GM18909 (cell line): ENCODE results near the gene PLD4.

Experiments
- ATAC-seq: cut with Tn5 transposase; IDR thresholded peaks from one replicate; pipeline ENCODE4 v1.9.1; 2021; ENCODE audit warnings: mild to moderate bottlenecking; ENCODE audit not compliant: unreplicated experiment, poor library complexity

Gene PLD4

DNA sequence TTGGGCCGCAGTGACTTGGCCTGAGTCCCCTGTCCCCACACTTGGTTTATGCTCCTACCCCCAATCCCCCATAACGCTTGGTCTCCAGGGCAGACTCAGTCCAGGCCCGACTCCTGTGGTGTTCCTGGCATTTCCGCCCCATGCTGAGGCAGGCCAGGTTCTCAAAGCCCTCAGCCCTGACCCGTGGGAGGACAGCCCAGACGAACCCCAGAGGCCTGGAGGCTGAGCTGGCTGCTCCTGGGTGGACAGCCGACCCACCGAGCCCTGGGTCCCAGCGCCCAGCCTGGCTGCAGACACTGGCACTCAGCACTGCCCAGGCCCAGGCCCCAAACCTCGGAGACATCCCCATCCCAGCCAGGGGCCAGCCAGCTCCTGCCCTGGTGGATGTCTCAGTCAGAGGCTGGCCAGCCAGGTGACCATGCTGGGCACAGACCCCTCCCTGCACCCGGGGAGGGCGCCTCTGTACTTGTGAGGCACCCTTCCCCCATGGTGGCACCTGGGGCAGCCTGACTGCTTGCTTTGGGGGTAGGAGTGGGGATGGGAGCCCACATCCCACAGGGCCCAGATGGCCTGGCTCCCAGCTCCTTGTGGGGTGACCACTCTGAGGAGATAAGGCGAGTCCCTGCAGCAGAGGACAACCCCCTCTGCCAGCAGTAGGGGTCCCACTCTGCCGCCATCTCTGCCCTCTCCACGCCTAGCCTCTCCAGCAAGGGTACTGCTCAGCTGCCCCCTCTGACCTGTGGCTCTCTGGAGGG, 1.4 kb downstream of the PLD4 start:
- no peak for ATAC-seq

DNA sequence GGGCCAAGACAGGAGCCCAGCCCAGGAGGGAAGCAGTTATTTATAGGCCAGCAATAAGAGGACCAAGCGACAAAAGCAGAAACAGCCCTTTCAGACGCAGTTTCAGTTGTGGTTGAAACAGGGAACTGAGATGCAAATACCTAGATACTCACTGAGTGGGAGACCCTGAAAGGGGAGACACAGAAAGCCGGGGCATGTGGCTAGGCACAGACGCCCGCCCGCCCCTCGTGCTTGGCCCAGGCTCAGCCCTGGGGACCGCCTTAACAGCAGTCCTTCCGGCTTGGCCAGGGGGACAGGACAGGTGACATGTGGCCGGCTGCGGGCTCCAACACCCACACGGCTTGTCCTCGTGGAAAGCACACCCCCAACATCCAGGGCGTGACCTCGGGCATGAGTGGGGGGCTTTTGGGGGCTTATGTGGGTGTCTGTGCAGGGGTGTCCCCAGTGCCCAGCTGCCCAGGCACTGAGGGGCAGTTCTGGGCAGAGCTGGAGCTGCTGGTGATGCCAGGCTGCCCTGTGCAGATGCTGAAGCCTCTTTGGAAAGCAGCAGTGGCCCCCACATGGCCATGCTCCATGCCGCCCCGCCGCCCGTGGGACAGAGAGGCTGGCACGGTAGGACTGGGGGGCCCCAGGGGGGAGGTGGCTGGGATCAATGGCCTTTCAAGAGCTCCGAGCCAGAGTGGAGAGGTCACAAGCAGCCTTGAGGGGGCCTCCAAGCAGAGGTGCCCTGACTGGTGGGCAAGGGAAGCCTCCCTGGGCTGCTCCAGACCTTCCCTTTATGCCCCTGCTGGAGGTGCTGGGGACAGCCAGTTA, 2.1 kb downstream of the PLD4 start:
- peak; percentile 81 for ATAC-seq

DNA sequence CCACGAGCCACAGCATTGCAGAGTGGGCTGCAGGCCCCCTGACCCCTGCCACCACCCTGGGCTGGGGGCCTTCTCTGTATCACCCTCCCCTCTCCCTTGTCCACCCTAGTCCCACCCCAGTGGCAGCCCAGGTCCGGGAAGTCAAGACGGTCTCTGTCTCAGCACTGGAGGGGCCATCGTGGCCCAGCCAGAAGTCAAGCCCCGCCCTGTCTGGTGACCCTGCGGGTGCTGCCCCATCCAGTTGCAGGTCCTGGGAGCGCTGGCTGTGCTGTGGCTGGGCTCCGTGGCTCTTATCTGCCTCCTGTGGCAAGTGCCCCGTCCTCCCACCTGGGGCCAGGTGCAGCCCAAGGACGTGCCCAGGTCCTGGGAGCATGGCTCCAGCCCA, 2.7 kb downstream of the PLD4 start:
- no peak for ATAC-seq

DNA sequence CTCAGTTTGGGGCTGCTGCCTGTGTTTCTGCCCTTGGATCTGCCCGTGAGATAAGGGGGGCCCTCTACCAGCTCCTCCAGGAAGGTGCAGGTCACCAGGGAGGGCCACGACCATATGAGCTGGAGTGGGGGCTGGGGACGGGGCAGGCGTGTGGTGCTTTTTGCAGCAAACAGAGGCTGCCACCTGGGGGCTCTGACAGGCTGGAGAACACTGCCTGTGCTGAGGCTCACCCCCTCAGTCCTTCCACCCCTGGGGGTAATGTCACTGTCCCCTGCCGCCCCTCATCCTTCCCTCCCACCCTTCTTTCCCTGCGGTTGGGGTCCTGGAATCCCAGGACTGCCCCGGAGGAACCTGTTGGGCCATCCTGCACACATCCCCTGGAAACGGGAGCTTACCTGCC, 3.2 kb downstream of the PLD4 start:
- no peak for ATAC-seq

DNA sequence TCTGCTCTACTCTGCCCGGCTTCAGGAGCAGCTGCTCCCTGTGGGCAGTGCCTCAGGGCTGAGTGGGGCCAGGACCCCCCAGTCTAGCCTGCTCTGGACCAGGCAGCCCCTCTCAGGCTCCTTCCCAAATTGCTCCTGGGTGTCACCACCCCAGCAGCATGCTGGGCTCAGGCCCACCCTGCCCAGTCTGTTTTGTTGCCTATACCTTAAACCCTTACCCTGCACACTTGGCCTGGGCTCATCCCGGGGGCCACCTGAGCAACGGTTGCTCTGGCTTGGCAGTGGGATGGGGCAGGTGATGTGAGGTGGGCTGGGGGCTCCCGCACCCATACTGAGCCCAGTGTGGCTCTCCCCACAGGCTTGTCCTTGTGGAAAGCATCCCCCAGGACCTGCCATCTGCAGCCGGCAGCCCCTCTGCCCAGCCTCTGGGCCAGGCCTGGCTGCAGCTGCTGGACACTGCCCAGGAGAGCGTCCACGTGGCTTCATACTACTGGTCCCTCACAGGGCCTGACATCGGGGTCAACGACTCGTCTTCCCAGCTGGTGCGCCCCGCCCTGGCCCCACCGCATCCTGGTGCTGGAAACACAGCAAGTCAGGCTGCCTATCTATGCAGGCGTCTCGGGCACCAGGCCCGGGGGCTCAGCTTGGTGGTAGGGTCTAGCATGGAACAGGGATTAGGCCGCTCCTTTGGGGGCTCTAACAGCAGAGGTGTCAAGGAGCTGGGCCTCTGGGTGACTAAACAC, 3.9 kb downstream of the PLD4 start:
- no peak for ATAC-seq

DNA sequence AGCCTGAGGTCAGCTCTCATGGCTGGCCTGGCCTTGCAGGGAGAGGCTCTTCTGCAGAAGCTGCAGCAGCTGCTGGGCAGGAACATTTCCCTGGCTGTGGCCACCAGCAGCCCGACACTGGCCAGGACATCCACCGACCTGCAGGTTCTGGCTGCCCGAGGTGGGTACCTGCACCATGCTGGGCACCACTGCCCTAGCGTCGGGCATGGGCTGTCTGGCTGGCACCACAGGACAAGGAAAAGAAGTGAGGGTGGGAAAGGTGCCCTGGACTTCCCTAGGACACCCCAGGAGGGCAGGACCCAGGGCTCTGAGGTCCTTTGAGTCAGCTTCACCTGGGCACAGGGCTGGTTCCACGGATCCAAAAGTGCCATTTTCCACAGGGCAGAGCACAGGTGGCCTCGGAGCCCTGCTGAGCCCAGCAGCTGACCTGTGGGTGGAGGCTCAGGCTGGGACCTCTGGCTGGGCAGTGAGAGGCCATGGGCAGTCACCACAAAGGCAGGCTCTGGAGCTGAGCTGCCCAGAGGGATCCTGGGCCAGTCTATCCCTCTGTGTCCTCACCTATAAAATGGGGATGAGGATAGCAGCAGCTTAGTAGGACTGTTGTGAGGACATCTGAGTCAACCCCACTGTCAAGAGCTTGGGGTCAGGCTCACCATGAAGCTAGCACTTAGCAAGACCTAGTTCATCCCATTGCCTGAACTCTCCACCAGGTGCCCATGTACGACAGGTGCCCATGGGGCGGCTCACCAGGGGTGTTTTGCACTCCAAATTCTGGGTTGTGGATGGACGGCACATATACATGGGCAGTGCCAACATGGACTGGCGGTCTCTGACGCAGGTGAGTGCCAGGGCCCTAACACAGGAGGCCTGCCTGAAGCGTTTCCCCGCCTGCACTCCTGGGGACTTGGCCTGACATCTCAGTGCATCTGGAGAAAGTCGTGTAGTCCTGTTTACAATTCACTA, 4.9 kb downstream of the PLD4 start:
- ATAC-seq, result no peak

DNA sequence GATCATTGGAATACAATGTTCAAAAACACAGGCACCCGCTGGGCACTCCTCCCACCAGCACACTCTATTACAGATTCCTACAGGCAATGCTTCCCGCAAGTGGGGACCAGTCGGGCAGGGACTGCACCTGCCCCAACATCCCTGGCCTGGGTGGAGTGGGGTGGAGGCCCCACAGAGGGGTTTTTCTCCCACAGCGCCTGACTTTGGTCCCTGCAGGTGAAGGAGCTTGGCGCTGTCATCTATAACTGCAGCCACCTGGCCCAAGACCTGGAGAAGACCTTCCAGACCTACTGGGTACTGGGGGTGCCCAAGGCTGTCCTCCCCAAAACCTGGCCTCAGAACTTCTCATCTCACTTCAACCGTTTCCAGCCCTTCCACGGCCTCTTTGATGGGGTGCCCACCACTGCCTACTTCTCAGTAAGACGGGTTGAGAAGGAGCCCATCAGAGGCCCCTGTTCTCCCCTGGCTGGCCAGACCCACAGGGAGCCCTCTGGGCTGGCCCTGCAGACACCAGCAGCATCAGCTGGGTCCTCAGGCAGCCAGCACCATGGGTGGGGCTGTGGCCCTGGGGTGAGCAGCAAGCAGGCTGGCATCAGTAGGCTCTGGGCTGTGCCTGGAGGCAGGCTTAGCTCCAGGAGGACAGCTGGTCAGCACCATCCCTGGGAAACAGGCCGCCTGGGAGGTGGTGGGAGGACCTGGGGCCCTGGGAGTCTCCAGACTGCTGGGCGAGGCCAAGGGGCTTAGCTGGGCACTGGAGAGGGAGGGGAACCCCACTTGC, 6.0 kb downstream of the PLD4 start:
- ATAC-seq, result no peak

DNA sequence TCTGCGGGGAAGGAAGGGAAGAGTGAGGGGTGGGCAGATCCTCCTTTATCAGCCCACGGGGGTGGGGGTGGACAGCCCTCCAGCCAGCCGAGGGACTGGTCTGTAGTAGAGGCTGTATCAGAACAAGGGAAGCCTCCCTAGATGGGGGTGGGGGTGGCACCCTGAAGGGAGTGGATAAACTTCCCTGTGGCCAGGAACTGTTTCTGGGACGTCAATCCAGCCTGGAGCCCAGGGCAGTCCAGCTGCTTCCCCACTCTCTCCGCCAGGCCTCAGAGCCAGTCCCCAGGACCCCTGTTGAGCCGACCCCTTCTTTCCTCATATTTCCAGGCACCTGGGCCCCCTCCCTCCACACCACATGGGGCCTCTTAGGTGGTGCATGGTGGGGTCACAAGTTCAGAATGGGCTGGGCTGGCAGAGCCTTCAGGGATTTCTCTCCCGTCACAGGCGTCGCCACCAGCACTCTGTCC, 6.7 kb downstream of the PLD4 start:
- no peak for ATAC-seq

DNA sequence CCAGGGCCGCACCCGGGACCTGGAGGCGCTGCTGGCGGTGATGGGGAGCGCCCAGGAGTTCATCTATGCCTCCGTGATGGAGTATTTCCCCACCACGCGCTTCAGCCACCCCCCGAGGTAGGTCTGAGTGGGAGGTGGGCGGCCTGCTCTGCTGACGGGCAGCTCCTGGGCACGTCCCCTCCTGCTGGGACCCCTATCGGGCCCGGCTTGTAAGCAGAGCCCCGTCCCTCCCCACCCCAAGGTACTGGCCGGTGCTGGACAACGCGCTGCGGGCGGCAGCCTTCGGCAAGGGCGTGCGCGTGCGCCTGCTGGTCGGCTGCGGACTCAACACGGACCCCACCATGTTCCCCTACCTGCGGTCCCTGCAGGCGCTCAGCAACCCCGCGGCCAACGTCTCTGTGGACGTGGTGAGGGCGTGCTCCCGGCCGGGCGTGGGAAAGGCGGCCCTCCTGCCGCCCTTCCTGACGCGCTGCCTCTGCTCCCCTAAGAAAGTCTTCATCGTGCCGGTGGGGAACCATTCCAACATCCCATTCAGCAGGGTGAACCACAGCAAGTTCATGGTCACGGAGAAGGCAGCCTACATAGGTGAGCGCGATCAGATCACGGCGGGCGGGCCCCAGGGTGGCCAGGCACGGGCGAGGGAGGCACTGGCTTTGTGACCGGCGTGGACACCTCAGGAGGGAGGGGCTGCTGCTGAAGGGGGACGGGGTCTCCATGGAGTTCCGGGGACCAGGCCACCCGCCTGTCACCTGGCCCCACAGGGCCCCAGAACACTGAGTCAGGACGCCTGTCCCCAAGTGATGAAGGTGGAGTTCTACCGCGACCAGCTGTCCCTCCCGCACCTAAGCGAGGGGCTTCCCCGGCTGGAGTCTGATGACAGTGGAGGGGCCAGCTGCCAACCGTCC, 7.3 kb downstream of the PLD4 start:
- no peak for ATAC-seq

DNA sequence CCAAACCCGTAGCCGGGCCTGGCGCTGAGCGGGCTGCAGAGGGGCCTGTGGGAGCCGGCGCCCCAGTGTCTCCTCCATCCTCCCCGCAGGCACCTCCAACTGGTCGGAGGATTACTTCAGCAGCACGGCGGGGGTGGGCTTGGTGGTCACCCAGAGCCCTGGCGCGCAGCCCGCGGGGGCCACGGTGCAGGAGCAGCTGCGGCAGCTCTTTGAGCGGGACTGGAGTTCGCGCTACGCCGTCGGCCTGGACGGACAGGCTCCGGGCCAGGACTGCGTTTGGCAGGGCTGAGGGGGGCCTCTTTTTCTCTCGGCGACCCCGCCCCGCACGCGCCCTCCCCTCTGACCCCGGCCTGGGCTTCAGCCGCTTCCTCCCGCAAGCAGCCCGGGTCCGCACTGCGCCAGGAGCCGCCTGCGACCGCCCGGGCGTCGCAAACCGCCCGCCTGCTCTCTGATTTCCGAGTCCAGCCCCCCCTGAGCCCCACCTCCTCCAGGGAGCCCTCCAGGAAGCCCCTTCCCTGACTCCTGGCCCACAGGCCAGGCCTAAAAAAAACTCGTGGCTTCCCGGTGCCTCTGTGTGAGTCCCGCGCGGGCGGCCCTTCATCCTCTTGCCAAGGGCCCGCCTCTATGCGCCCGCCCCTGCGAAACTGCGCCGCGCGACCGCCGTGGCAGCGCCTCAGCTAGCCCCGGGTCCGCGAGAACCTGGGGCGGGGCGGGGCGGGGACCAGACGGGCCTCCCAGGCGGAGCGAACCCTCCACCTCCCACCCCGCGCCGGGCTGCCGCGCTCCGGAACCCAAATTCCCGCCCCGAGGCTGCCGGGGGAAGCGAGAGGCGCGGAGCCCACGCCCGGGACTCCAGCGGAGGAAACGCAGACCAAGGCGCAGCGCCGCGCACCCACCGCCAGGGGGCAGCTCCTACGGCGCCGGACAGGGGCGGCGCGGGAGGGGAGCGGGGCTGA, 8.3 kb downstream of the PLD4 start:
- ATAC-seq, result peak; percentile 59

DNA sequence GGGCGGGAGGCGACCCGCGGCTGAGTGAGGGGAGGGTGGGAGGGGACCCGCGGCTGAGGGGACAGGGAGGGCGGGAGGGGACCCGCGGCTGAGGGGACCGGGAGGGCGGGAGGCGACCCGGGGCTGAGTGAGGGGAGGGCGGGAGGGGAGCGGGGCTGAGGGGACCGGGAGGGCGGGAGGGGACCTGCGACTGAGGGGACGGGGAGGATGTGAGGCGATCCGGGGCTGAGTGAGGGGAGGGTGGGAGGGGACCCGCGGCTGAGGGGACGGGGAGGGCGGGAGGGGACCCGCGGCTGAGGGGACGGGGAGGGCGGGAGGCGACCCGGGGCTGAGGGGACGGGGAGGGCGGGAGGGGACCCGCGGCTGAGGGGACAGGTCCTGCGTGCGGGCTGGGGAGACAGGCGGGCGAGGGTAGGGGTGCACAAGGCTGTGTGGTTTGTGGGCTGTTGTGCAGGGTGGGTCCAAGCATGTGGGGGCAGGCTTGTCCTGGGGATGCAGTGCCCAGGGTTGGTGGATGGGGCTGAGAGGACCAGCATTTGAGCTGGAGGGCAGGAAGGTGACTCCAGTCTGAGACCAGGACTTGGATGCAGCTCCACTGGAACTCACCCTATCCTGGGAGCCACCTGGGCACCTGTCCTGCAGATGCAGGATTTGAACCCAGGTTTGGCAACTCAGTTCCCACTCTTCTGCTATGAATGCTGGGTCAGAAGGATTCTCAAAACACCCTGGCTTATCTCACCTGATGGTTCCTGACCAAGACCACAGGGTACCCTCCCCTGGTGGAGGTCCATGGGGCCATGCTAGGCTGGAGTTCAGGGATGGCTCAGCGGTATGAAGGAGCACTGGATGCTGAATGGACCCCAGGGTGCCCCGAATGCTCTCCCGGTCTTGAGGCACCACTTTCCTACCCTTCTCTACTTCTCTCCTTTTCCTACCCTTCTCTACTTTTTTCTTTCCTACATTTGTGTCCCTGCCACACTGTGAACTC, 9.4 kb downstream of the PLD4 start:
- ATAC-seq, result no peak

DNA sequence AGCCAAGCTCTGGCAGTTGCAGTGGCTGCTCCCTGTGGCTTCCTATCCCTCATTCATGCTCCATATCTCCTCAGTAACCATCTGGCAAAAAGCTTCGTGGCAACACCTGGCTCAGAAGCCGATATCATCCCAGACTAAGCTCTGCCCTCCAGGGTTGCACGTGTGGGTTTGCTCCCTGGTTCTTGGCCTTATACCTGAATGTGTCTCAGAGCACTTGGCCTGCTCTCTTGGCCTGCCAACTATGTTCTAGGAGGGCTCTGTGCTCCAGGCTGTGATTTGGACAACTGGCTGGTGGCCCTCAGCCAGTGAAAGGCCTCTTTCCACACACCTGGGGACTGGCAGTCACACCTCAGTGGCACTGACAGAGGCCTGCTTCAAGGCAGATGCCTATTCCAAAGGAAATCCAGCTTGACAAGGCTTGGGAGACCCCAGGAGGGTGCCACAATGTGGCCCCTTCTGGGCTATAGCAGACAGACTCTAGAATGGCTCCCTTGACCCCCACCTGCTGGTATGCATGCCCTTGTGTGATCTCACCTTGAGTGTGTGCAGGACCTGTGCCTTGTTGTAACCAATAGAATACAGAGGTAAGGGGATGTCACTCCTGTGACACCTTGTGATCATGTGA, 10.5 kb downstream of the PLD4 start:
- ATAC-seq, result no peak

DNA sequence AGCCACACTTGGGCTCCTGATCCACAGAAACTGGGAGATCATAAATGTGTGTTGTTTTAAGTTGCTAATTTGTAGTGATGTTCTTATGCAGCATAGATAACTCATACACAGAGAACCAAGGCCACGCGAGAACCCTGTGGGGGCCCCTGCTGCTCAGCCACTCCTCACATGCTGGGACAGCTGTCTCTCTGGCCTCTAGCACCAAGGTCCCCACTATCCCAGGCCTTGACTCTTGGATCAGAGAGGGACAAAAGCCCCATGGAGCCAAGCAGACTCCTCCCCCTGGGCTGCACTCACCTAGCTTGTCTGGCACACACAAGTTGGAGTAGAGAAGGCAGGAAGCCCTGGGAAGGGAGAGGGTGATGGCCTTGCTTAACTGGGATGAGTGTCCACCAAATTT, 11.3 kb downstream of the PLD4 start:
- ATAC-seq, result no peak

DNA sequence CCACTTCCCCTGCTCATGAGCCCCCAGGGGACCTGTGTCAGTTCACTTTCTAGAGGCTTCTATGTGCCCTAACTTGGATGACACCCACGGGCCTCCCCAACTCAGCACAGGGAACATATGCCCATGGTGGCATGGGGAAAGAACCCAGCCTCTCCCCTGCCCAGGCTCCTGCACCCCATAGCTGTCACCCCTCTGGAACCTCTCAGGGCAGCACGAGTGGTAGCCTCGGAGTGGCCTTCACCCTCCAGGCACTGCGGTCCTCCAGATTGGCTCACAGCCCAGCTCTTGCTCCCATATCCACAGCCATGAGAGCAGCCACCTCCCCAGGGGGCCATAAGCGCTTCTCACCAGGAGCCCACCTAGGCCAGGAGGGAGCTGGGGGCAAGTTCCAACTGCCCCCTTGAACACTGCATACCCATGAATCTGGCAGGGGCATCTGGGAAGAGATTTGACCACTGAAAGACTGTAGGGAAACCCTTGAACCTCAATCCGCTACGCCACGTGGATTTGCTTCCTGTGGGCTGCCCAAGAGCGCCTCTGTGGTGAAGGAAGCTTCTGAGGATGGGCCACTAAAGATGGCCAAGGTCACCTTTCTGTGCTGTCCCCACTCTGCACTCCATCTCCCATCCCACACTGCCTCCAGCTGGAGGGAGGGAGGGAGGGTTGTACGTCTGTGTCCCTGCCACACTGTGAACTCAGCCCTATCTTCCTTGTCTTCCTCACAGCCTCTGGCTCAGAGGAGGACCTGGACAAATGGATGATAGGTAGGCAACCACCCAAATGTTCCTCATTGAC, 11.9 kb downstream of the PLD4 start:
- ATAC-seq, result no peak

DNA sequence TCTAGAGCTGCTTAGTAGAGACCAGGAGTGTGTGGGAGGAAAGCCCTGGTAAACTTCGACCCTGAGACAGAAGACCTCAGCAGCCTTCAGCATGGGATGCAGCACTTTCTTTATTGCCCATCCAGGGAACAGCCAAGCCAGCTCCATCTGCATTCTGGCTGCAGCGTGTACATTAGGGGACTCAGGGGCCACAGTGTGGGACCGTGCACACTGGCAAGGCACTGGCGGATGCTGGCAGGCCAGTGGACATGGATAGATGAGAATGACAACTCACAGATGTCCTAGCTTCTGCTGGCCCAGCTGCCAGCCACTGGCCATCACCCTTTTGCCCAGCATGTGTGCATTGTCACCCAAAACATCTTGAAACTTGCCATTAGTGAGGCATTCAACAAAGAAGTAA, 12.5 kb downstream of the PLD4 start:
- no peak for ATAC-seq
